GM06990 (cell line): ENCODE measurements around the gene CIAO2A.
"Not testable (repeated sequence)": the region's sequence is repeated elsewhere in the genome, so short reads cannot be mapped to it uniquely, and the experiment has no call there.

Experiments used
- DNase-seq: peaks from one replicate; pipeline ENCODE4 v3.0.0-alpha.2; 2011; ENCODE audit not compliant: insufficient read length; ENCODE audit errors: extremely low read depth
- H3K27me3 ChIP-seq: replicated peaks from 2 replicates; pipeline ENCODE4 v1.6.0; 2011; ENCODE audit warnings: low read length; ENCODE audit not compliant: control insufficient read depth, insufficient read depth
- H3K36me3 ChIP-seq: 2 replicates; pipeline ENCODE4 v1.5.1; 2011; ENCODE audit warnings: low read length; ENCODE audit not compliant: control insufficient read depth, insufficient read depth
- H3K4me3 ChIP-seq: replicated peaks from 2 replicates; pipeline ENCODE4 v1.5.1; 2011; ENCODE audit warnings: low read depth, mild to moderate bottlenecking, control low read depth, low read length
- TF ChIP-seq, protein P1 (sequence below): IDR thresholded peaks from 2 replicates; pipeline ENCODE4 v1.5.1; 2011; ENCODE audit warnings: low read length, control low read depth, mild to moderate bottlenecking, inconsistent platforms; ENCODE audit not compliant: insufficient read depth, poor library complexity, severe bottlenecking

The CIAO2A gene

DNA sequence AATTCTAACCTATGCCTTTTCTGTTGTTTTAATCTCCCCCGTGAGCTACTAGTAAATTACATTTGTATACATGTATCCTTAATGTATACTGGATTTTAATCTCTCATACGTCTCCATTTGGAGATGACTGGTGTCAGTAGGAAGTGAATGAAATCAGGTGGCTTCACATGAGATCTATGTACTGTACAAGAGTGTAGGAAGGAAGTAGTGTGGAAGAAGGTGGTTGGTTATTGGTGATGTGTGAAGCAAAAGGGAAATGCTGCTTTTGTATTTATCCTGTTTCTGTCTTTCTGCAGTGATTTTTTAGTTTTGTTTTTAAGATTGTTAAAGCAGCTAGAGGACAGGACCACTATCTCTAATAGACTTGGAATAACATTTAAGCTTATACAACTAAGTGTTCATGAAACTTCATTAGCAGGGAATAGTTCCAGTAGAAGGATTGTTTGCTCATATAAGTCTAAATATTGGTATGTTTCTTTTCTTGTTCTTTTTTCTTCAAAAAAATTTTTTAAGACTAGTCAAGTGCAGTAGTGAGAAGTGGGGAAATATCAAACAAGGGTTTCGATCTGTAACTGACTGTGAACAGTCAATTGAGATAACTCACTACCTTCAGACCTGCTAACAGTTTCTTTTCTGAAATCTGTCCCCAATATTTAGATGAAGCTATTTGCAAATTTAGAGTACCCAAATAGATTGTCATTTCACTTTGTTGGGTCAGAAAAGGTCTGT lies 17.5 kb upstream of the CIAO2A start:
- H3K36me3 ChIP-seq, result peaks cover 5% of the 10 kb centered on the region
- no peak for DNase-seq
- H3K4me3 ChIP-seq, result no peak overlapping the region
- TF ChIP-seq, protein P1, sequence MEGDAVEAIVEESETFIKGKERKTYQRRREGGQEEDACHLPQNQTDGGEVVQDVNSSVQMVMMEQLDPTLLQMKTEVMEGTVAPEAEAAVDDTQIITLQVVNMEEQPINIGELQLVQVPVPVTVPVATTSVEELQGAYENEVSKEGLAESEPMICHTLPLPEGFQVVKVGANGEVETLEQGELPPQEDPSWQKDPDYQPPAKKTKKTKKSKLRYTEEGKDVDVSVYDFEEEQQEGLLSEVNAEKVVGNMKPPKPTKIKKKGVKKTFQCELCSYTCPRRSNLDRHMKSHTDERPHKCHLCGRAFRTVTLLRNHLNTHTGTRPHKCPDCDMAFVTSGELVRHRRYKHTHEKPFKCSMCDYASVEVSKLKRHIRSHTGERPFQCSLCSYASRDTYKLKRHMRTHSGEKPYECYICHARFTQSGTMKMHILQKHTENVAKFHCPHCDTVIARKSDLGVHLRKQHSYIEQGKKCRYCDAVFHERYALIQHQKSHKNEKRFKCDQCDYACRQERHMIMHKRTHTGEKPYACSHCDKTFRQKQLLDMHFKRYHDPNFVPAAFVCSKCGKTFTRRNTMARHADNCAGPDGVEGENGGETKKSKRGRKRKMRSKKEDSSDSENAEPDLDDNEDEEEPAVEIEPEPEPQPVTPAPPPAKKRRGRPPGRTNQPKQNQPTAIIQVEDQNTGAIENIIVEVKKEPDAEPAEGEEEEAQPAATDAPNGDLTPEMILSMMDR, result no peak
- H3K27me3 ChIP-seq, result no peaks in the 10 kb centered on the region

DNA sequence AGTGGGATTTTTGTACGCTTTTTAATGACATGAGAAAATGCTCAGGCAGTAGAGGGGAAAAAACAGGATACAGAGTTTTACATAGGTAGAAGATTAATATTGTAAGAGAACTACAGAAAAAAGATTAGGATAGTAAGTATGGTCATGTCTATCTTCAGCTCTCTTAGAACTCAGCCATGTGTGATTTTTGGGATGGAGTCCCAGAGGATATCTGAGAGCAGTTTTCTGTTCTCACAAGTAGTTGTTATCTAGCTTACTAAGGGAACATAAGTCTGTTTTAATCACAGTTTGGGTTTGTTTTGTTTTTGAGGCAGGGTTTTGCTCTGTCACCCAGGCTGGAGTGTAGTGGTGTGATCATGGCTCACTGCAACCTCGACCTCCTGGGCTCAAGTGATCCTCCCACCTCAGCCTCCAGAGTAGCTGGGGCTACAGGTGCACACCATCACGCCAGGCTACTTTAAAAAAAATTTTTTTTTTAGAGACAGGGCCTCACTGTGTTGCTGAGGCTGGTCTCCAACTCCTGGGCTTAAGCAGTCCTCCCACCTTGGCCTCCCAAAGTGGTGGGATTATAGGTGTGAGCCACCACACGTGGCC lies 16.6 kb upstream of the CIAO2A start:
- not testable (repeated sequence) for H3K27me3 ChIP-seq, H3K36me3 ChIP-seq, DNase-seq, H3K4me3 ChIP-seq

- H3K4me3 ChIP-seq, result no peak overlapping the region
- TF ChIP-seq, protein P1, result no peak
- no peaks in the 10 kb centered on the region for H3K36me3 ChIP-seq
- H3K27me3 ChIP-seq, result no peaks in the 10 kb centered on the region
- no peak for DNase-seq
Measured at GRCh38 chr15:64107337-64107736, 13.7 kb upstream of the CIAO2A start.

- Histone ChIP-seq H3K4me3 (no peak overlapping the region), H3K27me3 (no peaks in the 10 kb centered on the region), H3K36me3 (no peaks in the 10 kb centered on the region)
- TF ChIP-seq, protein P1, result no peak
- DNase-seq, result no peak
Measured at GRCh38 chr15:64105113-64105704, 11.6 kb upstream of the CIAO2A start.

DNA sequence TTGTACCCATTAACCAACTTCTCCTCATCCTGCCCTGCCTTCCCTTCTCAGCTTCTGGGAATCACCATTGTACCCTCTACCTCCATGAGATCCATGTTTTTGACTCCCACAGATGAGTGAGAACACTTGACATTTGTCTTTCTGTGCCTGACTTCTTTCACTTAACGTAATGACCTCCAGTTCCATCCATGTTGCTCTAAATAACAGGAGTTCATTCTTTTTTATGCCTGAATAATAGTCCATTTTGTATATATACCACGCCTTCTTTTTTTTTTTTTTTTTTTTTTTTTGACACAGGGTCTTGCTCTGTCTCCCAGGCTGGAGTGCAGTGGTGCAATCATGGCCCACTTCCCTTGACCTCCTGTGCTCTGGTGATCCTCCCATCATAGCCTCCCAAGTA lies 8.9 kb upstream of the CIAO2A start:
- Histone ChIP-seq H3K27me3 (no peaks in the 10 kb centered on the region), H3K4me3 (no peak overlapping the region), H3K36me3 (no peaks in the 10 kb centered on the region)
- no peak for DNase-seq
- TF ChIP-seq, protein P1, result no peak

DNA sequence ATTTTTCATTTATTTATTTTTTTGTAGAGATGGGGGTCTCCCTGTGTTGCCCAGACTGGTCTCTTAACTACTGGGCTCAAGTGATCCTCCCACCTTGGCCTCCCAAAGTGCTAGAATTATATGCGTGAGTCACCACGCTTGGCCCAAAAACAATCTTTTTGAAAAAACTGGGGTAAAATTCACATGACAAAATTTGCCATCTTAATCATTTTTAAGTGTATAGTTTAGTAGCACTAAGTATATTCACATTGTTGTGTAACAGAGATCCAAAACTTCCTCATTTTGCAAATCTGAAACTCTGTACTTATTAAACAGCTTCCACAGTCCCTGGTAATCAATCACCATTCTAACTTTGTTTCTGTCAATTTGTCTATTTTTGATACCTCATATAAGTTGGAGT lies 7.3 kb upstream of the CIAO2A start:
- H3K36me3 ChIP-seq, result no peaks in the 10 kb centered on the region
- H3K27me3 ChIP-seq, result no peaks in the 10 kb centered on the region
- H3K4me3 ChIP-seq, result no peak overlapping the region
- DNase-seq, result no peak
- TF ChIP-seq, protein P1, result no peak
